DMS153 (cell line): ENCODE results near the gene KBTBD7.
"Not testable (repeated sequence)": the region's sequence is repeated elsewhere in the genome, so short reads cannot be mapped to it uniquely, and the experiment has no call there.

Source experiments
- DNase-seq: peaks from one replicate; lab custom pipeline; 2025; lab: John Stamatoyannopoulos, UW

Gene KBTBD7

GRCh38 chr13:41196011-41196410 is 1.6 kb upstream of the KBTBD7 start:
- no peak for DNase-seq

- DNase-seq: no peak
Measured at GRCh38 chr13:41193469-41193868, 900 bp downstream of the KBTBD7 start.

GRCh38 chr13:41188584-41188983 is 5.8 kb downstream of the KBTBD7 start:
- no peak for DNase-seq

GRCh38 chr13:41186481-41186880 is 7.9 kb downstream of the KBTBD7 start:
- DNase-seq: no peak

- no peak for DNase-seq
Measured at GRCh38 chr13:41182231-41182630, 12.1 kb downstream of the KBTBD7 start.

- DNase-seq: no peak
Measured at GRCh38 chr13:41179593-41180250, 14.6 kb downstream of the KBTBD7 start.

GRCh38 chr13:41178040-41178439 is 16.3 kb downstream of the KBTBD7 start:
- no peak for DNase-seq

GRCh38 chr13:41177616-41178015 is 16.8 kb downstream of the KBTBD7 start:
- DNase-seq: no peak

- DNase-seq: not testable (repeated sequence)
Measured at GRCh38 chr13:41175576-41175975, 18.8 kb downstream of the KBTBD7 start.

GRCh38 chr13:41162151-41162550 is 32.2 kb downstream of the KBTBD7 start:
- no peak for DNase-seq

- no peak for DNase-seq
Measured at GRCh38 chr13:41159174-41159573, 35.2 kb downstream of the KBTBD7 start.

- no peak for DNase-seq
Measured at GRCh38 chr13:41157048-41157717, 37.2 kb downstream of the KBTBD7 start.

- no peak for DNase-seq
Measured at GRCh38 chr13:41156620-41157019, 37.7 kb downstream of the KBTBD7 start.

- DNase-seq: no peak
Measured at GRCh38 chr13:41154042-41154441, 40.3 kb downstream of the KBTBD7 start.

GRCh38 chr13:41152005-41152404 is 42.4 kb downstream of the KBTBD7 start:
- DNase-seq: no peak

GRCh38 chr13:41150058-41150457 is 44.3 kb downstream of the KBTBD7 start:
- DNase-seq: no peak

GRCh38 chr13:41148419-41149283 is 45.7 kb downstream of the KBTBD7 start:
- no peak for DNase-seq

GRCh38 chr13:41145136-41145908 is 49.0 kb downstream of the KBTBD7 start:
- no peak for DNase-seq

- DNase-seq: no peak
Measured at GRCh38 chr13:41144576-41144975, 49.8 kb downstream of the KBTBD7 start.
